Measurements from ENCODE around the gene PDXK. TPM values are rescaled to one million over a fixed set of nuclear protein-coding genes. Genes with fewer than 3 reads are reported as not detected.

The PDXK gene
- total and polyA plus RNA-seq, 2 of the 8 experiments (the other 6 are each of a cell fraction or from before 2014, with no cell fraction given), result 78.0 to 112 TPM

GRCh38 chr21:43728467-43729390 is 9.8 kb downstream of the PDXK start (continued):
- TF ChIP-seq GABPA (IDR thresholded peaks at IDR 0.05; ENCODE audit: borderline replicate concordance, insufficient read depth, low read length) (peak; percentile 97), SP4 (IDR thresholded peaks at IDR 0.05; ENCODE audit: low read length) (0 out of 2 replicates have a peak, but pooled peaks have one; percentile 39), HDAC6 (IDR thresholded peaks at IDR 0.05; ENCODE audit: low read depth, low read length) (no peak), EGR1 (IDR thresholded peaks at IDR 0.05; ENCODE audit: borderline replicate concordance, low read depth, low read length) (peak; percentile 35; the same call in 1 of the 2 replicates), TAF7 (optimal IDR thresholded peaks at IDR 0.05; ENCODE audit: borderline replicate concordance, low read depth, low read length) (peak; percentile 17), TBP (IDR thresholded peaks at IDR 0.05; ENCODE audit: low read depth, low read length) (peak; percentile 67), SIN3A (conservative IDR thresholded peaks at IDR 0.05 in 1 of 2, IDR thresholded peaks at IDR 0.05 in 1 of 2; ENCODE audit: low read depth in 1 of 2, low read length in 2 of 2) (peak in 1 of 2 experiments; percentile 65; a peak in 1 of 4 replicates), CTBP2 (IDR thresholded peaks at IDR 0.05; ENCODE audit: borderline replicate concordance, insufficient read depth, insufficient read length, low read length) (no peak), SRF (IDR thresholded peaks at IDR 0.05; ENCODE audit: low read depth, low read length) (no peak), E2F6 (IDR thresholded peaks at IDR 0.05) (0 out of 2 replicates have a peak, but pooled peaks have one; percentile 39)

Data from H1 (cell line).